DMS53 treated with DMSO at 0.1 percent for 48 hours (cell line): ENCODE data around the gene MAEA.

Experiments used
- DNase-seq: peaks from one replicate; lab custom pipeline; 2025; ENCODE audit not compliant: unreplicated experiment; lab: John Stamatoyannopoulos, UW

Gene MAEA

DNA sequence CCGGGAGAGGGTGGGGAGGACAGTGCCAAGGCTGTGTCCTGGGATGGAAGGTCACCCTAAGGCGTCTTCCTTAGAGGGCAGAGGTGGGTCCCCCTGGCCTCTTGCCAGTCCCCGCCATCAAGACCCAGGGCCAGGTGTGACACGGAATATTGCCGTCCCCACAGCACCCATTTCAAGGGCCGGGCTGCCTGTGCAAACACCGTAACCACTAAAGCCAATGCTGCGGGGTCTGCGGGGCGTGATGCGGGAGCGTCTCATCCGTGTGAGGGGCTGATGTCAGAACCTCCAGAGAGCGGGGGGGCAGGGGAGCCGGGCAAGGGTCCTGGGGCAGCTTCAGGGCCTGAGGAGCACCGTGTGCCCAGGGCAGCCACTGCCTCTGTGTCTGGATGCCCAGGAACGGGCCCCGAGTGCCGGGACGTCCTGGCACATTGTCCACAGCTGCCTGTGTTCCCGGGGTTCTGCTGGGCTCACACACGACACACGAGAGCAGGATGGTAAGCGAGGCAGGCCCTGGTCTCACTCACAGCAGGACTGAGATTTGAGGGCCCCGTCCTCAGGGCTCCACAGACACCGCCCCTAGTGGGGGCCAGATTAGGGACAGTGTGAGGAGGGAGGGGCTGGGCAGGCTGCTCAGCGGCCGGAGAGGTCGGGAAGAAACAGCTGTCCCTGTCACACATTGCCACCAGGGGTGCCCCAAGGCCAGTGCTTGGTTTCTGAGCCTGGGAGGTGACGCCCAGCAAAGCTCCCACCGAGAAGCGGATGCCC is 87.3 kb downstream of the MAEA start:
- no peak for DNase-seq

DNA sequence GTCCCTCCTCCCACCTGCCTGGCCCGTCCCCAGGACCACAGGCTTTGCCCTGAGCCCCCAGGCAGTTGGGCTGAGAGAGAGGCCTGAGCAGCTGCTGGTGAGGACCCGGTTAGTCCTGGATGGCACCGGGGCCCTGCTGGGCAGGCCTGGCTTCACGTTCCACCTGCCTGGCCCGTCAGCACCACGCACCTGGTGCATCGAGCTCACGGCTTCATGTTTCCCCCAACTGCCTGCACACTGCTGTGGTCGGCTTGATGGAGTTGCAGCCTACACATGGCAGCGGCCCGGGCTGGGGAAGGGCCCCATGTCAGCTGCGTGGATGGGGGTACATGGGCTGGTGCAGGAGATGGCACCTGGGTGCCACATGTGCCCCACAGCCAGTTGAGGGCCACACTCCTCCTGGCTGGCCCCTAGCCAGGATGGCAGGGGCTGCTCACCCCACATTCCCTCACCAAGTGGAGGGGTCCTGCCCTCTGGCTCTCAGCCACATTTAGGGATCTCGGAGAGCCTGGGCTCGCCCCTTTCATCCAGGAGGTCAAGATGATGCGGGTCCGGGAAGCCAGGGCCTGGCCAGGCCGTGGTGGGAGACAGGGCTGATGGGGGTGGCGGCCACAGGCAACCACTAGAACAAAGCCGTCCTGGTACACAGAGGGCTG is 88.0 kb downstream of the MAEA start:
- DNase-seq: no peak

DNA sequence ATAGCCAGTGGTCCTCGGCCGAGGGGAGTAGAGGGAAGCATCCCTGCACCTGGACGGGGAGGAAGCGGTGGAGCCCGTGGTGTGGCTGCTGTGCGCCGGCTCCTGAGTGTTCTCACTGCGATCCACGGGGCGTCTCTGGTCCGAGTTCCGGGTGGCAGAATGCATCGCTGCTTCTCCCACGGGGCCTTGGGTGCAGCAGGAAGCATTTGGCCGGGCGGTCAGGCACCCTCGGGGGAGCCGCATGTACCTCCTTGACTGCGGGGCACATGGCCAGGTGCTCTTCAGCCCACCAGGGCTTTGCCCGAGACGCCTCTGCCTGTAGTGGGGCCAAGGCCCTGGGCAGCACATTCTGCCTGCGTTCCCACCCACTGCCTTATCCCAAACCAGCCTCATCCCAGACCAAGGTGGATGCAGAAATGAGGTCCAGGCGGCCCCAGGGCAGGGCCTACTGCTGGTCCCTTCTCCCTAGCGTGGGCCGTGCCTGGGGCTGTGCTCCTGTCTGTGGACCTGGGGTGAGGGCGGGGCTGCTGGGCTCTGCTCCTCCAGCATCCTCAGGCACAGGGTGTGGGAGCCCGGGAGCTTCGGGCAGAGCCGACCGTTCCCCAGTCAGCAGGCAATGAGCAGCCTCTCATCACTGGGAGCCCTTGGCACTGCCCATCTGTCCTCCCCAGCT is 89.0 kb downstream of the MAEA start:
- DNase-seq: no peak

DNA sequence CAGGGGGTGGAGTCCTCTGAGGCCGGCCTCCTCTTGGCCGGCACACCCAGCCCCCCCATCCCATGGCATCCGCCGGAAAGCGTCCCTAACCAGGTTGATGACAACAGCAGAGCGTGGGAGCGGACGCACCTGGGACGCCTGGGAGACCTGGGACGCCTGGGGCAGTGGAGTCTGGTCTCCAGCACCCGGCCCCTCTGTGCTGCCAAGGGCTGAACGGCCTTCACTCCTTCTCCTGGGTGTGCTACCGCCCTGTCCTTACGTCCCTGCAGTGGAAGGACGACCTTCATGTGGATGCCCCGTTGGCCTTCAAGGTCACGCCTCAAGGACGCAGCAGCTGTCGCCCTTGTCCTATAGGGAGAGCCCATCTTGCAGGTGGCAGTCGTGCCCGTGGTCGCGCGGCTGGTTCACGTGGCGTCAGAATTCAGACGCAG is 89.7 kb downstream of the MAEA start:
- no peak for DNase-seq

DNA sequence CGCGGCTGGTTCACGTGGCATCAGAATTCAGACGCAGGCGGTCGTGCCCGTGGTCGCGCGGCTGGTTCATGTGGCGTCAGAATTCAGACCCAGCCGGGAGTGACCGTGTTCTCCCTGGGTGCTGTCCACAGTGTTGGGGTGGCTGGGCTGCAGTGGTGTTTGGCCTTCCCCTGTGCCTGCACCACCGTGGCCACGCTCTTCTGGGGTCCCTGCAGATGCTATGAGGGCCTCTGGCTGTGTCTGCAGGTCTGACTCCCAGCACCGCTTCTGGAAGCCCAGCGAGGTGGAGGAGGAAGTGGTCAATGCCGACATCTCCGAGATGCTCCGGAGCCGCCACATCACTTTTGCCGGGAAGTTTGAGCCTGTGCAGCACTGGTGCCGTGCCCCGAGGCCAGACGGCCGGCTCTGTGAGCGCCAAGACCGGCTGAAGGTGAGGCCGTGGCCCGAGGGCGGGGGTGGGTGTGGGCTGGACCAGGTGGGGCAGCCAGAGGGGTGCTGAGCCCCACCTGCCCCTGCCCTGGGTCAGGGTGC is 90.2 kb downstream of the MAEA start:
- DNase-seq: no peak

DNA sequence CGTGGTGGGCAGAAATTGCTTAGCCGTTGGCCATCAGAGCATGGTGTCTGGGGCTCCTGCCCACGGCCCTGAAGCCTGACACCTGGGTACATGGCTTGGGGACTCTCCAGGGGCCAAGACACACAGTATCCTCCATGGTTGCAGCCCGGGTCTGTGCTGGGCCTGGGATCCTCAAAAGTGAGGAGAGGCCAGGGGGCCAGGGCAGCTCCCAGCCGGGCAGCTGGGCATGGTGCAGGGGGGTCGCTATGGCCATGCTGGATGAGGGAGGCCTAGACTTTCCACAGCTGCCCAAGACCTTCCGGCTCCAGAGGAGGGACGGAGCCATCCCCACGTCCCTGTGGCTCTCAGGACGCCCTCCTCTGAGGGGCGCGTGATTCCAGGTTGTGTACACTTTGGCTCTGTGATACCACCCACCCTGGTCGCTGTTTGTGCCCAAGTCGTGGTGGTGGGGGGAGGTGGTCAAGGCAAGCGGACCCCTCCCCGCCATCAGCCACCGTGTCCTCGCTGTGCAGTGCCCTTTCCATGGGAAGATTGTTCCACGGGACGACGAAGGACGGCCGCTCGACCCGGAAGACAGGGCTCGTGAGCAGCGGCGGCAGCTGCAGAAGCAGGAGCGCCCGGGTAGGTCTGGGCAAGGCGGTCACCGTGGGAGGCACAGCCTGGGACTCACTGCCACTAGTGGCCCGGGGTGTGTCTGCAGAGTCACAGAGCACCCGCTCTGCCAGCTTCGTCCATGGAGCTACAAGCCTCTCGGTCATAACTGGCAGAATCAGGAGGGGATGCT is 90.9 kb downstream of the MAEA start:
- DNase-seq: no peak

DNA sequence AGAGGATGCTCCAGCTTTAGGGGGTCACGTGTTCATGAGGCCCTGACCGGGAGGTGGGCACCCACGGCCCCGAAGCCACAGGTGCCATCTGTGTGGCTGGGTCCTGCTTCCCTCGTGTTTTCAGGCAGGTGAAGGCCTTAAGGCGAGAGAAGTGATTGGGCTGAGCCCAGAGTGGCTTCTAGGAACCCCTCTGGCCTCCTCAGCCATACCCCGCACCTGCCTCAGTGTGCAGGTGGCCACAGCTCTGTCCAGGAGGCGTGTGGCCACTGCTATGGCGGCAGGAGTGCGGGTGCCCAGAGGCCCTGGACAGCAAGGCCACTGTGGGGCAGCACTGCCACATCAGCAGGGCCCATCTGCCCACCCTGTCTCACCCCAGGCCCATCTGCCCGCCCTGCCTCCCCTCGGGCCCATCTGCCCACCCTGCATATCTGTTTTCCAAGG is 91.5 kb downstream of the MAEA start:
- no peak for DNase-seq

DNA sequence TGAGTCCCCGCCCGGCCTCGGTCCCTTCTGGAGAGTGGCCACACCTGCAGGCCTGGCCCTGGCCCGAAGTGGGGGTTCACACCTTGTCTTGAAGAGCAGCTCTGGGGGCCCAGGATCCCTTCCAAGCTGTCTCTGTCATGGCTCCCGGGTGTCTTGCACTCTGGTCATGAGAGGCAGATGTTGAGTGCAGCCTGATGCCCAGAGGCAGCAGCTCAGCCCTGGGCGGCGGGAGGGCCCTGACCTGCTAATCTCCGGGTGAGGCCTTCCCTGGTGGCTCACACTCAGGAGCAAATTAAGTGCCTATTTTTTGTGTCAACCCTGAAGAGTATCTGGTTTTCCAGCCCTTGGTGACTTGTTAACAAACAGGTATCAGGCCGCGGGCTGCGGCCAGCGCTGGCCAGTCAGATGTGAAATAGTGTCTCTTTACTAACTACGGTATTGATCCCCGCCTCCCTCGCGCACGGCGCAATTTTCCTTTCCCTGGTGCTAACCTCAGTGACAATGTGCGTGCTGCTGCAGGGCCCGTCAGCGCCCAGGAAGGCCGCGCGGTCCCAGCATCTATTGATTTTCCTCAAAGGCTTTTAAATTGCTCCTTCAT is 92.4 kb downstream of the MAEA start:
- no peak for DNase-seq

DNA sequence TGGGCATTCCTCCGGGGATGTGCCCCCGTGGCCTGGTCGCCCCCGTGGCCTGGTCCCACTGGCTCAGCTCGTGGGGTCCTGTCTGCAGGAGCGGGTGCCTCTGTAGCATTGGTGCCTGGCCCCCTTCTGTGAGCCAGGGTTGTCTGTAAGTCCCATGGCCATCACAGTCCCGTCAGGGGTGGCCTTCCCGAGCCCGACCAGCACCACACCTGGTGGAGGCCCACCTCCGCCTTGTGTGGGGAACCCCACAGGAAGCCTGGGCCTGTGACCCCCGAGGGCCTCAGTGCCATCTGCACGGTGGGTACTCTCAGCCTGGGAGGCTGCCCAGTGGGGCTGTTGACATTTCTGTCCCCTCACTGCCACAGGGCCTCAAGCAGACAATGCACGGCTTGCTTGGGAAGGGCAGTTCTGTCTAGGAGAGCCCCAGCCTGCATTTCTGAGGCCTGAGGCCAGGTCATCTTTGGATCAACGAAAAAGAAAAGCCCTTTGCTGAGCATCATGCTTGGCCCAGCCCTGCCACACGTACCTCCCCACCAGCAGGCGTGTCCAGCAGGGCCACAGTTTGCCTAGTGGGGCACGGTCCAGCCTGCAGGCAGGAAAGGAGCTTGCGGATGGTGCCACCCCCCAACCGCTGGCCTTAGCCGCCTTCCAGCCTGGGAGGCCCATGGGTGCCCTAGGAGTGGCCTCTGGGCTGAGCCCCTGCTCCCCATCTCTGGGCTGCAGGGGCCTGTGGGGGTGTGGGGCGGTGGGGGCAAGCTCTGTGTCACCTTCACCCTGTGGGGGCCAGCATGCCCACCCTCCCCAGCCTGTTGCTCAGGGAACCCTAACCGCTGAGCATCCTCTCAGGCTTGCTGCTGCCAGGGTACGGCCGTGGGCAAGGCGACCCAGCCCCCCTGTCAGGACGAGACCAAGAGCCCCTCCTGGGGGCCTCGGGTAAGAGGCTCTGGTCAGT is 93.4 kb downstream of the MAEA start:
- DNase-seq: no peak

DNA sequence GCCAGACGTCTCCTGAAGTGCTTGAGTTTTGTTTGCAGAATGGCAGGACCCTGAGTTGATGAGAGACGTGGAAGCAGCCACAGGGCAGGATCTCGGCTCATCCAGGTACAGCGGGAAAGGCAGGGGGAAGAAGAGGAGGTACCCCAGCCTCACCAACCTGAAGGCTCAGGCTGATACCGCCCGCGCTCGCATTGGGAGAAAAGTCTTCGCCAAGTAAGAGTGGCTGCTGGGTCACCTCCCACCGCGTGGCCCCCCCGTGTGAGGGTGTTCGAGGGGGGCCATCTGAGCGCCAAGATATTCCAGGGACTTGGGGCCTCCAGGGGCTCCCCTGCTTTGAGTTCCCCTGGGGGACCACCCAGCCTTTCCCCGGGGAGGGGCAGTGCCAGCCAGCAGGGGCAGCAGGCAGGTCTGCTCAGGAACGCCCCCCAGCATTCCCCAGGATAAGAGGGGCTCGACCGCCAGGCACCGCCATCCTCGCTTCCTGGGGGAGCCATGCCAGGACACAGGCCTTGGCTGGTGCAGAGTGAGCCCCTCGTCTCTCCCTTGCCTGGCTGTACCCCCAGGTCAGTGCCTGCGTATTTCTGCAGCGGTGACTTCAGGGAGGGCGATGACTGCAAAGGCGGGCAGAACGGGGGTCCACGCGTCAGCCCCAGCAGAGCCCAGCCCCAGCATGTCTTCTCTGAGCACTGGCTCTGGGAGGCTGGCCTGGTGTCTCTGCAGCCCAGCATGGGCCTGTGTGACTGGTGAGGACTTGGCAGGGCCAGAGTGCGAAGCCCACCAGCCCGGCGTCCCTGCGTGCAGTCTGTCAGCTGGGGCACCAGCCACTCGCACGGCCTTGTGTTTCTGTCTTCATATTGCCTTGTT is 94.3 kb downstream of the MAEA start:
- DNase-seq: no peak

DNA sequence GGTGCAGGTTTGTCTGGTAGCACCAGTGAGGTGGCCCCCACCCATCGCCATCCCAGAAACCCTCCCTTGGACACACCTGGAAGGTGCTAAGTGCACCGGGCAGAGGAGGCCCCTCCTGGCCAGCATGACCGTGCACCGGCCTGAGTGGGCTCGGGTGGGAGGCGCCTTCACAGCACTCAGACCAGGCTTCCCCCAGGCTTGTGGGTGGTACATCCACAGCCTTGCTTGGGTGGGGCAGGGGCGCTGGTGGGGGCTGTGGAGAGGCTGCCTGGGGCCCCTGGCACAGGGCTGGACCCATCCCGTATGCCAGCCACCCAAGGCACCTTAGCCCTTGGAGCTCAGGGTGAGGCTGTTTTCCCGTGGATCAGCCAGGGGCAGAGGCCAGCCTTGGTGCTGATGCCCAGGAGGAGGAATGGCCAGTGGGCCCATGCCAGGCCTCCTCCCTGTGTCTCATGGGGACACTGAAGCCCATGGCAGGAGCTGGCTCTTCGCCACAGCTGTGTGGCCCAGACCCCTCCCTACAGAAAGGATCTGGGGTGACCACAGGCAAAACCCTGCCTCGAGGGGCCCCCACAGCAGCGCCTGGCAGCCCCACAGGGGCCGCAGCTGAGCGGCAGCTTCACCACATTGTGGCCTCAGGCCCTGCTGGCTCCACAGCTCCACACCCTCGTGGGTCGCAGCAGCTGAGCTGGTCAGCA is 95.1 kb downstream of the MAEA start:
- DNase-seq: no peak

DNA sequence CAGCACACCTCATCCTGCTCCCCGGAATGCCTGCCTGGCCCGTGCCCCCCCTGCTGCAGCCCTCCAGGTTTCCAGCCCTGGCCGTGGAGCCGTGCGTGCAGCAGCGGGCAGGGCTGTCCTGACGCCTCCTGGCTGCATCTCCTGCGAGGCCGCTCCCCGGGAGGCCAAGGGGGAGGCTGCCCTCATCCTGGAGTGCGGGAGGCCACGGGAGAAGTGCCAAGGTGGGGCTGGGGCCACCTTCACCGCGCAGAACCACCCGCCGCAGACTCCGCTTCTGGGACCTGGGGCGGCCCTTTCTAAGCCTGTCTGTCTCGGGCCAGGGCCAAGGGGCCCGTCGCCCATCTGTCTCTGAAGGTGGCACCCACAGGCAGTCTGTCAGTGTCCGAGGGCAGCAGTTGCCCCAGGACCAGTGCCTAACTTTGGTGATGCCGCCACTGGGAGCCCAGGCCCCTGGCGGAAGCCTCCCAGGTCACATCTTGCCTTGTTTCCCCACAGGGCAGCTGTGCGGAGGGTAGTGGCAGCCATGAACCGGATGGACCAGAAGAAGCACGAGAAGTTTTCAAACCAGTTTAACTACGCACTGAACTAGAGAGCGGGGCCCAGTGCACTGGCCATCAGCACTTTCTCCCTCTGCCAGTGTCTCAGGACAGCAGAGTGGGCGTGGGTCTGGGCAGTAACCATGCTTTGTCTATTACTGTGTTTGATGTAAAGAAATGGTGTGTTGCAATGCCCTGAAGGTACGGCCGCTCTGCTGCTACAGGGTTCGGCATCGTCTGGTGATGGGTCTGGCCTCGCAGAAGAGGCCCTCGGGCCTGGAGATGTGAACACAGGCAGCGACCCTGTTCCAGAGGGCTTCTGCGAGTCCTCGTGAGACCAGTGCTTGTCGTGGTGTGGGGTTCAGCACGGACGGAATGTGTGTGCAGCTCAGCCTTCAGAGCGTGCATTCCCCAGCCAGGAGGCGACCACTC is 96.0 kb downstream of the MAEA start:
- no peak for DNase-seq
